Smooth muscle cell (in vitro differentiated cells): ENCODE data around the gene HLA-C. TPM values are rescaled to one million over a fixed set of nuclear protein-coding genes. Genes with fewer than 3 reads are reported as not detected.

Source experiments
- DNase-seq: peaks from one replicate; lab custom pipeline; 2025; ENCODE audit not compliant: unreplicated experiment; lab: John Stamatoyannopoulos, UW
- H2AFZ ChIP-seq: fragments of 200-600 bp; sonication (generic); 2 replicates; pipeline ENCODE4 v1.6.0; 2016; ENCODE audit warnings: antibody characterized with exemption, low read depth, mild to moderate bottlenecking
- H3F3A ChIP-seq: fragments of 200-600 bp; sonication (generic); 2 replicates; pipeline ENCODE4 v1.6.0; 2017; ENCODE audit warnings: antibody characterized with exemption, low read depth
- H3K27ac ChIP-seq: fragments of 200-600 bp; sonication (generic); 2 replicates; pipeline ENCODE4 v1.5.1; 2016; ENCODE audit warnings: low read depth, mild to moderate bottlenecking
- H3K27me3 ChIP-seq: fragments of 200-600 bp; sonication (generic); 2 replicates; pipeline ENCODE4 v1.6.1; 2016; ENCODE audit warnings: low read depth, mild to moderate bottlenecking
- H3K36me3 ChIP-seq: fragments of 200-600 bp; sonication (generic); 2 replicates; pipeline ENCODE4 v1.5.1; 2016; ENCODE audit warnings: low read depth
- H3K4me1 ChIP-seq: fragments of 200-600 bp; sonication (generic); 2 replicates; pipeline ENCODE4 v1.5.1; 2016; ENCODE audit warnings: low read depth
- H3K4me2 ChIP-seq: fragments of 200-600 bp; sonication (generic); 2 replicates; pipeline ENCODE4 v1.6.0; 2016; ENCODE audit warnings: mild to moderate bottlenecking
- H3K4me3 ChIP-seq: fragments of 200-600 bp; sonication (generic); 2 replicates; pipeline ENCODE4 v1.5.1; 2016; ENCODE audit warnings: mild to moderate bottlenecking
- H3K79me2 ChIP-seq: fragments of 200-600 bp; sonication (generic); 2 replicates; pipeline ENCODE4 v1.6.0; 2016; ENCODE audit warnings: low read depth, mild to moderate bottlenecking
- H3K9ac ChIP-seq: fragments of 200-600 bp; sonication (generic); 2 replicates; pipeline ENCODE4 v1.6.0; 2016; ENCODE audit warnings: low read depth
- H3K9me3 ChIP-seq: fragments of 200-600 bp; sonication (generic); replicated peaks from 2 replicates; pipeline ENCODE4 v1.5.1; 2016; ENCODE audit warnings: low read depth
- H4K20me1 ChIP-seq: fragments of 200-600 bp; sonication (generic); 2 replicates; pipeline ENCODE4 v1.6.0; 2016; ENCODE audit warnings: low read depth
- WGBS: methylation state at CpG from one replicate; pipeline ENCODE4 v1.1.7; 2016; ENCODE audit warnings: low lambda C conversion rate; 5-methylcytosine and 5-hydroxymethylcytosine counted together
- polyA plus RNA-seq: library from polyadenylated mRNA; unstranded; fragments of >200 nt; fragmentation: Nextera tagmentation; extraction: Ambion mirVana; gene quantifications from 2 replicates; pipeline ENCODE4 v1.2.1, GENCODE V29; 2016
- total RNA-seq: library from RNA; depleted of rRNA; stranded (reverse); fragments of >200 nt; gene quantifications from 2 replicates; pipeline ENCODE4 v1.2.3, GENCODE V29; 2014
- TF ChIP-seq, protein P1 (sequence below): fragments of 200-600 bp; sonication (generic); IDR thresholded peaks from 2 replicates; pipeline ENCODE4 v1.5.1; 2017; ENCODE audit warnings: borderline replicate concordance, mild to moderate bottlenecking, antibody characterized with exemption; ENCODE audit not compliant: insufficient read depth, poor library complexity, severe bottlenecking

The HLA-C gene
- total and polyA plus RNA-seq, 2 experiments from 2014 or later = 256 to 404 TPM

DNA sequence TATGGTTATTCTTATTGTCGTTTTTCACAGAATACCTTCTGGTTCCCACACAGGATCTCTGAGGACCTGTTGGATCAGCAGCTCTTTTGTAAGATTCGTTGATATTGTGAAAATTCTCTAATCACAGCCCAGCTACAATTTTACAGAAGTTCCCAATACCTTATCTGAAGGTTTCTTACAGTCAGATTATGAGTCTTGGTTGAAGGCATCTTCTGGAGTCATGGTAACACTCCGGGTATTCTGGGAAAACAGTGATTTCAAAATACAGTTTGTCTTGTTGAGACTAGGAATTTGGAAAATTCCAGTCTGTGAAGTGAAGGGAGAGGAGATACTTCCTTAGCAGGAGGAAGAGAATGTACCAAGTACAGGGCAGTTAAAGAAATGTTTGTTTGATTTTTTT is 22.2 kb upstream of the HLA-C start:
- Histone ChIP-seq H3K79me2 (no peaks in the 10 kb centered on the region), H3F3A (no peaks in the 10 kb centered on the region), H3K9ac (no peak overlapping the region), H3K36me3 (no peaks in the 10 kb centered on the region), H3K4me3 (no peak overlapping the region), H3K27ac (no peak overlapping the region), H2AFZ (no peak overlapping the region), H3K9me3 (no peaks in the 10 kb centered on the region), H3K4me1 (no peaks in the 10 kb centered on the region), H4K20me1 (no peaks in the 10 kb centered on the region), H3K4me2 (no peak overlapping the region), H3K27me3 (peaks cover 4% of the 10 kb centered on the region)
- 56% methylated on average over 3 of the region's 3 CpGs for WGBS
- TF ChIP-seq, protein P1, sequence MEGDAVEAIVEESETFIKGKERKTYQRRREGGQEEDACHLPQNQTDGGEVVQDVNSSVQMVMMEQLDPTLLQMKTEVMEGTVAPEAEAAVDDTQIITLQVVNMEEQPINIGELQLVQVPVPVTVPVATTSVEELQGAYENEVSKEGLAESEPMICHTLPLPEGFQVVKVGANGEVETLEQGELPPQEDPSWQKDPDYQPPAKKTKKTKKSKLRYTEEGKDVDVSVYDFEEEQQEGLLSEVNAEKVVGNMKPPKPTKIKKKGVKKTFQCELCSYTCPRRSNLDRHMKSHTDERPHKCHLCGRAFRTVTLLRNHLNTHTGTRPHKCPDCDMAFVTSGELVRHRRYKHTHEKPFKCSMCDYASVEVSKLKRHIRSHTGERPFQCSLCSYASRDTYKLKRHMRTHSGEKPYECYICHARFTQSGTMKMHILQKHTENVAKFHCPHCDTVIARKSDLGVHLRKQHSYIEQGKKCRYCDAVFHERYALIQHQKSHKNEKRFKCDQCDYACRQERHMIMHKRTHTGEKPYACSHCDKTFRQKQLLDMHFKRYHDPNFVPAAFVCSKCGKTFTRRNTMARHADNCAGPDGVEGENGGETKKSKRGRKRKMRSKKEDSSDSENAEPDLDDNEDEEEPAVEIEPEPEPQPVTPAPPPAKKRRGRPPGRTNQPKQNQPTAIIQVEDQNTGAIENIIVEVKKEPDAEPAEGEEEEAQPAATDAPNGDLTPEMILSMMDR = no peak
- no peak for DNase-seq

DNA sequence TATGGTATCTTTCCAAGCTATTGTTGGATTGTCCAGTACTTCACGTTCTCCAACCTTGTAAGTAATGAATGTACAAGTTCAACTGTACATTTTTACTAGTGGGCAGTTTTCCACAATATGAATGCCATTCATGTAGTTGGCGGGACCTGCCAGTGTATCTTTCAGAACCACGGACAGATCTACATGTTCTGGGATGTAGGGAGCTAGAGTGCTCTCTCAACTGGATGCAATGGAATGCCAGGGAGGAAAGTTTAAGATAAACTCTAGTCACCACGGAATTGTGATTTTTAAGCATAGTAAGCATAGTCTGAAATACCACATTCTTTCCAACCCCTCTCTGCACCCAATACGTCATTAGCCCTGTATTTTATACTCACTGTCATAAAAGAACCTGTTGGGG is 21.5 kb upstream of the HLA-C start:
- no peak overlapping the region for H3K4me2 ChIP-seq

DNA sequence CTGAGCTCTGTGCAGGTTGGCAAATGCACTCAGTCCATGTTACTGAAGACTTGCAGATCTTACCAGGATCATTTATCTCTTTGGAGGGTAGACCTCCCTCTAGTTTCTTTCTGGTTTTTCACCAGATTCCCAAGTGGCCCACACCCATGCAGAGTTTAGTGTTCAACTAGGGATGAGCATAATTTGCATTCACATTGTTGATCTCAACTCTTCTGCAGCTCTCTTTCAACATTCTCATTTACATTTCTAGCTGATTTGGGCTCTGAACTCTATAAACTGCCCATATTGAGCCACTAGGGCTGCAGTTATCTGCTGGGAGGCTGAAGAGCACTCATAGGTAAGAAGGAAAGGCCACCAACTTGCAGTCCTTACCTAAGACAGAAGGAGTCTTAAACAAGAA is 17.9 kb upstream of the HLA-C start:
- H3K4me3 ChIP-seq = no peak overlapping the region
- no peak overlapping the region for H3K27ac ChIP-seq
- no peaks in the 10 kb centered on the region for H3K4me1 ChIP-seq
- no peaks in the 10 kb centered on the region for H3F3A ChIP-seq
- no peak overlapping the region for H3K9ac ChIP-seq
- TF ChIP-seq, protein P1 = no peak
- no peaks in the 10 kb centered on the region for H4K20me1 ChIP-seq
- DNase-seq = no peak
- H3K9me3 ChIP-seq = no peaks in the 10 kb centered on the region
- no peaks in the 10 kb centered on the region for H3K36me3 ChIP-seq
- H3K27me3 ChIP-seq = peaks cover 15% of the 10 kb centered on the region
- no peak overlapping the region for H3K4me2 ChIP-seq
- H2AFZ ChIP-seq = no peak overlapping the region
- no peaks in the 10 kb centered on the region for H3K79me2 ChIP-seq

More for the DNA sequence above, 21.5 kb upstream of the HLA-C start:
- H3K79me2 ChIP-seq = no peaks in the 10 kb centered on the region
- H3K9ac ChIP-seq = no peak overlapping the region
- DNase-seq = no peak
- no peaks in the 10 kb centered on the region for H3K4me1 ChIP-seq
- H3K27ac ChIP-seq = no peak overlapping the region
- H3F3A ChIP-seq = no peaks in the 10 kb centered on the region
- TF ChIP-seq, protein P1 = no peak
- H3K36me3 ChIP-seq = no peaks in the 10 kb centered on the region
- H3K9me3 ChIP-seq = no peaks in the 10 kb centered on the region
- H4K20me1 ChIP-seq = no peaks in the 10 kb centered on the region
- H3K27me3 ChIP-seq = peaks cover 6% of the 10 kb centered on the region
- no peak overlapping the region for H2AFZ ChIP-seq
- no peak overlapping the region for H3K4me3 ChIP-seq
- WGBS = 22% methylated on average over 5 of the region's 5 CpGs

DNA sequence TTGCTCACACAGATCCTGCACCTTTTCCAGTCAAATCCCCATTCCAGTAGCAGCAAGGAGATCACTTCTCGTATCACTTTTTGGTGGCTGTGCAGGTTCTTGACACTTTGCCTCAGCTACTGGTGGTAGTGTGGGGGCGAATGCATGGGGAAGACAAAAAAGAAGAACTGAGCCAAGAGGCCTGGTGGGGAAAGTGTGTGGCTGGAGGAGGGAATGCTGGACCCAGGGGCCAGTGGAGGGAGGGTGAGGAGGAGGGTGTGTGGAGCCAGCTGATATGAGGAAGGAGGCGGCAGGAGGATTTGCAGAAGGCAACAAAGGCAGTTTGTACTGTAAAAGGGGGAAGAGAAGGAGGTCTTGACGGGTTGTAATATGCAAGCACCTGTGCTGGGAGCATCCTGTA is 15.7 kb upstream of the HLA-C start:
- DNase-seq = no peak
- Histone ChIP-seq H3F3A (no peaks in the 10 kb centered on the region), H3K9ac (no peak overlapping the region), H3K4me1 (no peaks in the 10 kb centered on the region), H3K4me2 (no peak overlapping the region), H3K36me3 (no peaks in the 10 kb centered on the region), H2AFZ (no peak overlapping the region), H3K79me2 (no peaks in the 10 kb centered on the region), H3K4me3 (no peak overlapping the region), H4K20me1 (no peaks in the 10 kb centered on the region), H3K27me3 (peaks cover 15% of the 10 kb centered on the region), H3K9me3 (no peaks in the 10 kb centered on the region), H3K27ac (no peak overlapping the region)
- TF ChIP-seq, protein P1 = no peak
- 76% methylated on average over 4 of the region's 4 CpGs for WGBS
